Peyer's patch (tissue), 4 donors: ENCODE measurements around the gene RERE.

Experiments used
- CTCF ChIP-seq, 6 experiments: fragments of 450-650 bp in 4 of 6; fragments of 200-600 bp in 2 of 6; sonication (generic) in 1 of 6; IDR thresholded peaks; one replicate each; pipeline ENCODE4 v1.5.1; 2017 to 2019; ENCODE audit warnings: antibody characterized with exemption in 6 of 6, mild to moderate bottlenecking in 3 of 6, moderate library complexity in 1 of 6
- POLR2A ChIP-seq, 2 donors: fragments of 450-650 bp; IDR thresholded peaks; one replicate each; pipeline ENCODE4 v1.5.1; 2017; ENCODE audit warnings: antibody characterized with exemption in 2 of 2, mild to moderate bottlenecking in 2 of 2, moderate library complexity in 2 of 2

- no peak for TF ChIP-seq POLR2A (IDR thresholded peaks at IDR 0.05)
- no peak for TF ChIP-seq CTCF (IDR thresholded peaks at IDR 0.05)
These were observed 454.7 kb downstream of the RERE start for GRCh38 chr1:8362701-8363101.
